ENCODE data around the gene SORL1. TPM values are rescaled to one million over a fixed set of nuclear protein-coding genes. Genes with fewer than 3 reads are reported as not detected.

SORL1 gene
- total RNA-seq, 1 donor from 2014 or later, result 38.3 TPM

GRCh38 chr11:121412000-121412587 is 40.0 kb upstream of the SORL1 start:
- H3K27me3 ChIP-seq, result no peaks in the 10 kb centered on the region
- no peak overlapping the region for H3K27ac ChIP-seq
- no peak for DNase-seq (ENCODE audit: extremely low spot score in 2 of 2)
- no peak for TF ChIP-seq CTCF (IDR thresholded peaks at IDR 0.05)
- TF ChIP-seq POLR2A (IDR thresholded peaks at IDR 0.05), result no peak
- TF ChIP-seq POLR2AphosphoS5 (IDR thresholded peaks at IDR 0.05; ENCODE audit: insufficient read depth in 1 of 2, low read depth in 1 of 2), result no peak
- H3K4me1 ChIP-seq, result peaks cover 16% of the 10 kb centered on the region
- H3K36me3 ChIP-seq, result no peaks in the 10 kb centered on the region
- no peaks in the 10 kb centered on the region for H3K9me3 ChIP-seq
- intact Hi-C loops (cut with DNase I), result no loop called here
- H3K4me3 ChIP-seq, result no peak overlapping the region

DNA sequence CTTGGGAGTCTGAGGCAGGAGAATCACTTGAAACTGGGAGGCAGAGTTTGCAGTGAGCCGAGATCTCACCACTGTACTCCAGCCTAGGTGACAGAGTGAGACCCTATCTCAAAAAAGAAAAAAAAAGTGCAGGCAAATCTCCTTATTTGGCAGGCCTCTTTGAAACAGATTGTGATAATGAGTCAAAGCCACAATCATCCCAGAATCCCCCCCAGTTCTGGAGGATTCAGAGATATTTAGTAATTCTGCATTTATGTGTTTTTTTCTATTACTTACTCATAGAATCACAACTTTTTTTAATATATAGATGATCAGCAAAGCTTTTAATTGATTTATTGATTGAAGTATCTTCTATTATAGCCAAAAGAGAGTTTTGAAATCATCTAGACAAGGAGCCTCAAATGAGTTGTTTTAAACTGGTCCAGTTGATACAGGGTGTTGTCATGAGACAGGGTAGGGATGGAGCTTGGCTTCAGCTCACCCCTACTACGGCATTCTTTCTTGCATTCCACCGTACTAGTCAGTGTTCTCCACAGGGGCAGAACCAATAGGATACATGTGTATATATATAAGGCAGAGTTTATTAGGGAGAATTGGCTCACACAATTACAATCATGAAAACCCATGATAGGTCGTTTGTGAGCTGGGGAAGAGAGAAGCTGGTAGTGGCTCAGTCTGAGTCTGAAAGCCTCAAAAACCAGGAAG is 39.3 kb upstream of the SORL1 start:
- TF ChIP-seq POLR2AphosphoS5 (IDR thresholded peaks at IDR 0.05; ENCODE audit: insufficient read depth in 1 of 2, low read depth in 1 of 2) (no peak), CTCF (IDR thresholded peaks at IDR 0.05) (no peak), POLR2A (IDR thresholded peaks at IDR 0.05) (no peak)

GRCh38 chr11:121414141-121414913 is 37.8 kb upstream of the SORL1 start:
- intact Hi-C loops (cut with DNase I), result no loop called here
- no peak for TF ChIP-seq POLR2A (IDR thresholded peaks at IDR 0.05)
- TF ChIP-seq CTCF (IDR thresholded peaks at IDR 0.05), result no peak
- no peak for TF ChIP-seq POLR2AphosphoS5 (IDR thresholded peaks at IDR 0.05; ENCODE audit: insufficient read depth in 1 of 2, low read depth in 1 of 2)

More for the DNA sequence above, 39.3 kb upstream of the SORL1 start:
- no peaks in the 10 kb centered on the region for H3K27me3 ChIP-seq
- no peak overlapping the region for H3K4me3 ChIP-seq
- no peak for DNase-seq (ENCODE audit: extremely low spot score in 2 of 2)
- H3K9me3 ChIP-seq, result no peaks in the 10 kb centered on the region
- H3K36me3 ChIP-seq, result no peaks in the 10 kb centered on the region
- intact Hi-C loops (cut with DNase I), result no loop called here
- H3K27ac ChIP-seq, result no peak overlapping the region
- peaks cover 23% of the 10 kb centered on the region for H3K4me1 ChIP-seq

GRCh38 chr11:121415856-121416255 is 36.3 kb upstream of the SORL1 start:
- TF ChIP-seq POLR2AphosphoS5 (IDR thresholded peaks at IDR 0.05; ENCODE audit: insufficient read depth in 1 of 2, low read depth in 1 of 2) (no peak), CTCF (IDR thresholded peaks at IDR 0.05) (no peak), POLR2A (IDR thresholded peaks at IDR 0.05) (no peak)
- no peak for DNase-seq (ENCODE audit: extremely low spot score in 2 of 2)
- Histone ChIP-seq H3K27me3 (no peaks in the 10 kb centered on the region), H3K4me1 (peaks cover 23% of the 10 kb centered on the region), H3K36me3 (no peaks in the 10 kb centered on the region), H3K27ac (no peak overlapping the region), H3K9me3 (no peaks in the 10 kb centered on the region), H3K4me3 (no peak overlapping the region)
- intact Hi-C loops (cut with DNase I), result no loop called here

More at GRCh38 chr11:121414141-121414913, 37.8 kb upstream of the SORL1 start:
- Histone ChIP-seq H3K36me3 (no peaks in the 10 kb centered on the region), H3K27ac (no peak overlapping the region), H3K4me3 (no peak overlapping the region), H3K27me3 (no peaks in the 10 kb centered on the region), H3K4me1 (peaks cover 23% of the 10 kb centered on the region), H3K9me3 (no peaks in the 10 kb centered on the region)
- DNase-seq (ENCODE audit: extremely low spot score in 2 of 2), result no peak
